Neuronal stem cell (in vitro differentiated cells): ENCODE results near the gene COL1A1.

ENCODE experiments used
- DNase-seq: peaks from one replicate; pipeline ENCODE4 v3.0.0-alpha.2; 2013; ENCODE audit warnings: low spot score
- H2AFZ ChIP-seq: one replicate; pipeline ENCODE4 v1.6.1; 2013; ENCODE audit warnings: mild to moderate bottlenecking, low read length, inconsistent platforms
- H2AK5ac ChIP-seq: 2 replicates; pipeline ENCODE4 v1.6.1; 2013; ENCODE audit warnings: low read depth, mild to moderate bottlenecking, inconsistent platforms, low read length, moderate library complexity, mixed read lengths
- H2BK120ac ChIP-seq: 2 replicates; pipeline ENCODE4 v1.6.1; 2013; ENCODE audit warnings: low read depth, mild to moderate bottlenecking, inconsistent platforms, low read length, moderate library complexity, mixed read lengths
- H2BK12ac ChIP-seq: one replicate; pipeline ENCODE4 v1.6.1; 2013; ENCODE audit warnings: low read length, inconsistent platforms
- H2BK15ac ChIP-seq: 2 replicates; pipeline ENCODE4 v1.6.1; 2013; ENCODE audit warnings: mild to moderate bottlenecking, low read length, inconsistent platforms, mixed read lengths
- H2BK5ac ChIP-seq: one replicate; pipeline ENCODE4 v1.6.1; 2013; ENCODE audit warnings: inconsistent platforms, mild to moderate bottlenecking, low read length, moderate library complexity
- H3K14ac ChIP-seq: one replicate; pipeline ENCODE4 v1.6.1; 2013; ENCODE audit warnings: low read length, inconsistent platforms
- H3K18ac ChIP-seq: 2 replicates; pipeline ENCODE4 v1.6.1; 2013; ENCODE audit warnings: low read length, inconsistent platforms
- H3K23ac ChIP-seq: 2 replicates; pipeline ENCODE4 v1.6.1; 2013; ENCODE audit warnings: low read depth, mild to moderate bottlenecking, mixed read lengths, low read length, inconsistent platforms; ENCODE audit not compliant: poor library complexity
- H3K27ac ChIP-seq: replicated peaks from 3 replicates; pipeline ENCODE4 v1.5.1; 2013; ENCODE audit warnings: low read length, inconsistent platforms
- H3K27me3 ChIP-seq, 3 experiments: 2 replicates each; pipeline ENCODE4 v1.6.1; 2013; ENCODE audit warnings: low read length in 3 of 3, mild to moderate bottlenecking in 2 of 3, inconsistent platforms in 1 of 3, low read depth in 1 of 3, mixed read lengths in 1 of 3, moderate library complexity in 1 of 3; ENCODE audit not compliant: control insufficient read depth in 3 of 3, insufficient read depth in 3 of 3
- H3K36me3 ChIP-seq, 2 donors: replicated peaks in 1 of 2; 2 replicates each; pipeline ENCODE4 v1.6.1; 2013; ENCODE audit warnings: low read length in 2 of 2; ENCODE audit not compliant: control insufficient read depth in 2 of 2, insufficient read depth in 2 of 2
- H3K4ac ChIP-seq: 2 replicates; pipeline ENCODE4 v1.6.1; 2013; ENCODE audit warnings: inconsistent platforms, mild to moderate bottlenecking, low read length, moderate library complexity
- H3K4me1 ChIP-seq, 2 donors: 1 replicate in 1 of 2; 2 replicates in 1 of 2; pipeline ENCODE4 v1.6.1; 2013; ENCODE audit warnings: low read length in 2 of 2, low read depth in 1 of 2; ENCODE audit not compliant: control insufficient read depth in 2 of 2, insufficient read depth in 1 of 2
- H3K4me2 ChIP-seq: one replicate; pipeline ENCODE4 v1.6.1; 2013; ENCODE audit warnings: mild to moderate bottlenecking, low read length, inconsistent platforms; ENCODE audit not compliant: insufficient read depth, poor library complexity, severe bottlenecking
- H3K4me3 ChIP-seq, 2 donors: 2 replicates each; pipeline ENCODE4 v1.5.1; 2013; ENCODE audit warnings: low read length in 2 of 2, mild to moderate bottlenecking in 2 of 2, inconsistent platforms in 1 of 2, moderate library complexity in 1 of 2
- H3K79me1 ChIP-seq: one replicate; pipeline ENCODE4 v1.6.1; 2013; ENCODE audit warnings: low read depth, mild to moderate bottlenecking, inconsistent platforms, low read length, moderate library complexity
- H3K9ac ChIP-seq: one replicate; pipeline ENCODE4 v1.6.1; 2013; ENCODE audit warnings: mild to moderate bottlenecking, low read depth, low read length, inconsistent platforms; ENCODE audit not compliant: poor library complexity
- H3K9me3 ChIP-seq, 2 donors: replicated peaks in 1 of 2; 2 replicates each; pipeline versions ENCODE3 to v1.6.1; 2013; ENCODE audit warnings: low read length in 2 of 2, mild to moderate bottlenecking in 2 of 2, inconsistent platforms in 1 of 2, low read depth in 1 of 2, mixed read lengths in 1 of 2, moderate library complexity in 1 of 2; ENCODE audit not compliant: control insufficient read depth in 2 of 2, insufficient read depth in 1 of 2
- H4K8ac ChIP-seq: one replicate; pipeline ENCODE4 v1.6.1; 2013; ENCODE audit warnings: low read depth, mild to moderate bottlenecking, inconsistent platforms, low read length, moderate library complexity
- H4K91ac ChIP-seq: one replicate; pipeline ENCODE4 v1.6.1; 2013; ENCODE audit warnings: low read length, low read depth, mild to moderate bottlenecking, inconsistent platforms; ENCODE audit not compliant: poor library complexity
- WGBS, 2 donors: extraction: QIAGEN DNeasy Blood & Tissue Kit; methylation state at CpG; one replicate each; pipeline ENCODE4 v1.1.7; 2013; ENCODE audit warnings: missing lambda C conversion rate in 2 of 2, mixed read lengths in 1 of 2; ENCODE audit not compliant: insufficient read length in 2 of 2, insufficient replicate concordance in 1 of 2; ENCODE audit errors: extremely low coverage in 2 of 2; 5-methylcytosine and 5-hydroxymethylcytosine counted together

The COL1A1 gene

GRCh38 chr17:50234581-50234980, 33.1 kb upstream of the COL1A1 start:
- Histone ChIP-seq H3K18ac (no peak overlapping the region), H3K79me1 (no peaks in the 10 kb centered on the region), H2BK5ac (no peak overlapping the region), H2BK12ac (no peak overlapping the region), H4K8ac (no peak overlapping the region), H3K27ac (no peak overlapping the region), H2AFZ (no peak overlapping the region), H3K14ac (no peak overlapping the region), H3K4me2 (no peak overlapping the region), H2AK5ac (no peak overlapping the region), H2BK15ac (no peak overlapping the region), H3K9ac (no peak overlapping the region), H4K91ac (no peak overlapping the region), H3K9me3 (peaks cover 0 to 1% of the 10 kb centered on the region in 2 donors), H3K23ac (no peak overlapping the region), H3K4me1 (no peaks in the 10 kb centered on the region), H3K4ac (no peak overlapping the region), H3K27me3 (no peaks in the 10 kb centered on the region), H3K4me3 (no peak overlapping the region), H3K36me3 (no peaks in the 10 kb centered on the region), H2BK120ac (no peak overlapping the region)
- DNase-seq, result no peak

GRCh38 chr17:50225701-50226240, 24.3 kb upstream of the COL1A1 start:
- no peak overlapping the region for H2BK120ac ChIP-seq
- no peak overlapping the region for H2BK5ac ChIP-seq
- H2BK15ac ChIP-seq, result no peak overlapping the region
- no peak overlapping the region for H3K4me3 ChIP-seq
- H4K91ac ChIP-seq, result no peak overlapping the region
- H2AK5ac ChIP-seq, result no peak overlapping the region
- H3K18ac ChIP-seq, result no peak overlapping the region
- H3K14ac ChIP-seq, result no peak overlapping the region
- no peak overlapping the region for H2AFZ ChIP-seq
- no peak overlapping the region for H3K27ac ChIP-seq
- no peak for DNase-seq
- H3K4ac ChIP-seq, result no peak overlapping the region
- H4K8ac ChIP-seq, result no peak overlapping the region
- H3K9ac ChIP-seq, result no peak overlapping the region
- WGBS, 2 donors, result no CpG with 5 or more reads among the region's 3 CpGs
- H2BK12ac ChIP-seq, result no peak overlapping the region
- H3K36me3 ChIP-seq, result no peaks in the 10 kb centered on the region
- H3K4me2 ChIP-seq, result no peak overlapping the region
- no peak overlapping the region for H3K23ac ChIP-seq
- H3K4me1 ChIP-seq, result peaks cover 0 to 4% of the 10 kb centered on the region in 2 donors
- H3K79me1 ChIP-seq, result no peaks in the 10 kb centered on the region
- no peaks in the 10 kb centered on the region for H3K27me3 ChIP-seq
- peaks cover 6 to 8% of the 10 kb centered on the region in 2 donors for H3K9me3 ChIP-seq

GRCh38 chr17:50222922-50223321, 21.5 kb upstream of the COL1A1 start:
- H3K4me3 ChIP-seq, result no peak overlapping the region
- H2BK12ac ChIP-seq, result no peak overlapping the region
- no peak overlapping the region for H3K27ac ChIP-seq
- H2BK5ac ChIP-seq, result no peak overlapping the region
- DNase-seq, result no peak
- H3K14ac ChIP-seq, result no peak overlapping the region
- 100% methylated on average over 1 of the region's 6 CpGs for WGBS, 2 donors
- no peak overlapping the region for H4K91ac ChIP-seq
- no peak overlapping the region for H2BK15ac ChIP-seq
- H3K36me3 ChIP-seq, result no peaks in the 10 kb centered on the region
- H3K9me3 ChIP-seq, result peaks cover 5 to 6% of the 10 kb centered on the region in 2 donors
- H3K4ac ChIP-seq, result no peak overlapping the region
- no peak overlapping the region for H2BK120ac ChIP-seq
- H2AK5ac ChIP-seq, result no peak overlapping the region
- no peak overlapping the region for H3K23ac ChIP-seq
- H3K9ac ChIP-seq, result no peak overlapping the region
- no peaks in the 10 kb centered on the region for H3K79me1 ChIP-seq
- no peak overlapping the region for H3K4me2 ChIP-seq
- H2AFZ ChIP-seq, result no peak overlapping the region
- no peak overlapping the region for H3K18ac ChIP-seq
- peaks cover 11 to 15% of the 10 kb centered on the region in 2 donors for H3K4me1 ChIP-seq
- H3K27me3 ChIP-seq, result peaks cover 0 to 11% (median 0%) of the 10 kb centered on the region in 3 experiments
- H4K8ac ChIP-seq, result no peak overlapping the region

- no peak overlapping the region for H3K14ac ChIP-seq
- no peaks in the 10 kb centered on the region for H3K79me1 ChIP-seq
- no peak overlapping the region for H2BK120ac ChIP-seq
- no peak overlapping the region for H3K23ac ChIP-seq
- H2AFZ ChIP-seq, result no peak overlapping the region
- H2AK5ac ChIP-seq, result peak overlapping the region; percentile 41
- WGBS, 2 donors, result no CpG with 5 or more reads among the region's 8 CpGs
- H4K91ac ChIP-seq, result no peak overlapping the region
- no peak for DNase-seq
- H3K4me1 ChIP-seq, result peaks cover 11 to 15% of the 10 kb centered on the region in 2 donors
- peaks cover 5 to 6% of the 10 kb centered on the region in 2 donors for H3K9me3 ChIP-seq
- H3K36me3 ChIP-seq, result no peaks in the 10 kb centered on the region
- no peak overlapping the region for H3K9ac ChIP-seq
- H3K4me3 ChIP-seq, result no peak overlapping the region
- no peak overlapping the region for H3K4ac ChIP-seq
- H3K4me2 ChIP-seq, result no peak overlapping the region
- no peak overlapping the region for H3K27ac ChIP-seq
- peak overlapping the region; percentile 79 for H3K18ac ChIP-seq
- H2BK5ac ChIP-seq, result no peak overlapping the region
- peak overlapping the region; percentile 59 for H2BK15ac ChIP-seq
- H4K8ac ChIP-seq, result no peak overlapping the region
- H3K27me3 ChIP-seq, result peaks cover 0 to 11% (median 0%) of the 10 kb centered on the region in 3 experiments
- H2BK12ac ChIP-seq, result peak overlapping the region; percentile 91
Measured at GRCh38 chr17:50221864-50222545, 20.6 kb upstream of the COL1A1 start.
